Astrocyte of the spinal cord (primary cell): ENCODE results near the gene MAP4K5.

ENCODE experiments used
- DNase-seq: peaks from one replicate; pipeline ENCODE4 v3.0.0; 2011; ENCODE audit warnings: low read depth, low spot score
- H3K4me3 ChIP-seq: 2 replicates; pipeline ENCODE4 v1.5.1; 2011; ENCODE audit warnings: low read depth, mild to moderate bottlenecking, low read length, moderate library complexity
- CTCF ChIP-seq: IDR thresholded peaks from 2 replicates; pipeline ENCODE4 v1.5.1; 2012; ENCODE audit warnings: low read depth, mild to moderate bottlenecking, low read length, inconsistent platforms
- in situ Hi-C: cut with HindIII; loops from 2 replicates; pipeline ENCODE4 v1.10.0; 2017; ENCODE audit warnings: low sequenced_read_pairs

The MAP4K5 gene

GRCh38 chr14:50400461-50400860 is 131.9 kb downstream of the MAP4K5 start:
- no peak for DNase-seq
- no peak overlapping the region for H3K4me3 ChIP-seq
- in situ Hi-C loops = no loop called here
- TF ChIP-seq CTCF = no peak

- H3K4me3 ChIP-seq = no peak overlapping the region
- in situ Hi-C loops = no loop called here
- TF ChIP-seq CTCF = no peak
- peak; percentile 59 for DNase-seq
These were observed 132.9 kb downstream of the MAP4K5 start for GRCh38 chr14:50399251-50400032.

GRCh38 chr14:50398189-50398580 is 134.2 kb downstream of the MAP4K5 start:
- no peak overlapping the region for H3K4me3 ChIP-seq
- in situ Hi-C loops = no loop called here
- DNase-seq = no peak
- no peak for TF ChIP-seq CTCF

- in situ Hi-C loops = no loop called here
- H3K4me3 ChIP-seq = peak overlapping the region; percentile 68
- TF ChIP-seq CTCF = no peak
- peak; percentile 16 for DNase-seq
These were observed 134.8 kb downstream of the MAP4K5 start for GRCh38 chr14:50397390-50398188.

- DNase-seq = peak; percentile 72
- in situ Hi-C loops = no loop called here
- peak within 1 kb of the TSS; percentile 68 for H3K4me3 ChIP-seq
- TF ChIP-seq CTCF = no peak
These were observed 135.6 kb downstream of the MAP4K5 start, which contains the start of gene CDKL1 for GRCh38 chr14:50396631-50397389. Gene CDKL1, minus strand, starts transcription at chr14:50396881. Its CDS starts 1,013 bp downstream, at chr14:50395868.

- in situ Hi-C loops = no loop called here
These were observed 136.9 kb downstream of the MAP4K5 start for GRCh38 chr14:50395448-50395847.

More at GRCh38 chr14:50395448-50395847, 136.9 kb downstream of the MAP4K5 start:
- H3K4me3 ChIP-seq = peak overlapping the region; percentile 68
- no peak for TF ChIP-seq CTCF
- DNase-seq = no peak
